HL-60 (cell line): Measurements from ENCODE around the gene GPATCH4.

Source experiments
- DNase-seq, 2 experiments: peaks; one replicate each; pipeline ENCODE4 v3.0.0-alpha.2; 2010 to 2020; ENCODE audit warnings: low read depth in 1 of 2, low spot score in 1 of 2
- H3K27ac ChIP-seq: fragments of 250-450 bp; sonication (Bioruptor Pico); replicated peaks from 2 replicates; pipeline ENCODE4 v1.5.1; 2020; ENCODE audit warnings: mild to moderate bottlenecking, moderate library complexity
- H3K27me3 ChIP-seq: fragments of 250-450 bp; sonication (Bioruptor Pico); 2 replicates; pipeline ENCODE4 v1.5.1; 2021; ENCODE audit warnings: mild to moderate bottlenecking, moderate library complexity; ENCODE audit not compliant: insufficient read depth, poor library complexity, severe bottlenecking
- H3K4me3 ChIP-seq: replicated peaks from 2 replicates; pipeline ENCODE4 v1.5.1; 2011; ENCODE audit warnings: mild to moderate bottlenecking, control low read depth, low read length; ENCODE audit not compliant: insufficient read depth
- CTCF ChIP-seq: IDR thresholded peaks from one replicate; pipeline ENCODE4 v1.5.1; 2011; ENCODE audit warnings: low read length, control low read depth, inconsistent platforms; ENCODE audit not compliant: insufficient read depth
- GABPA ChIP-seq: IDR thresholded peaks from 2 replicates; pipeline ENCODE4 v1.6.1; 2012; ENCODE audit warnings: low read depth
- POLR2AphosphoS5 ChIP-seq: IDR thresholded peaks from 2 replicates; pipeline ENCODE4 v1.6.1; 2012; ENCODE audit warnings: low read depth
- REST ChIP-seq: IDR thresholded peaks from 2 replicates; pipeline ENCODE4 v1.6.1; 2012; ENCODE audit warnings: low read depth; ENCODE audit not compliant: insufficient replicate concordance
- SPI1 ChIP-seq: IDR thresholded peaks from 2 replicates; pipeline ENCODE4 v1.6.1; 2012; ENCODE audit warnings: low read depth, mild to moderate bottlenecking, borderline replicate concordance

Gene GPATCH4

DNA sequence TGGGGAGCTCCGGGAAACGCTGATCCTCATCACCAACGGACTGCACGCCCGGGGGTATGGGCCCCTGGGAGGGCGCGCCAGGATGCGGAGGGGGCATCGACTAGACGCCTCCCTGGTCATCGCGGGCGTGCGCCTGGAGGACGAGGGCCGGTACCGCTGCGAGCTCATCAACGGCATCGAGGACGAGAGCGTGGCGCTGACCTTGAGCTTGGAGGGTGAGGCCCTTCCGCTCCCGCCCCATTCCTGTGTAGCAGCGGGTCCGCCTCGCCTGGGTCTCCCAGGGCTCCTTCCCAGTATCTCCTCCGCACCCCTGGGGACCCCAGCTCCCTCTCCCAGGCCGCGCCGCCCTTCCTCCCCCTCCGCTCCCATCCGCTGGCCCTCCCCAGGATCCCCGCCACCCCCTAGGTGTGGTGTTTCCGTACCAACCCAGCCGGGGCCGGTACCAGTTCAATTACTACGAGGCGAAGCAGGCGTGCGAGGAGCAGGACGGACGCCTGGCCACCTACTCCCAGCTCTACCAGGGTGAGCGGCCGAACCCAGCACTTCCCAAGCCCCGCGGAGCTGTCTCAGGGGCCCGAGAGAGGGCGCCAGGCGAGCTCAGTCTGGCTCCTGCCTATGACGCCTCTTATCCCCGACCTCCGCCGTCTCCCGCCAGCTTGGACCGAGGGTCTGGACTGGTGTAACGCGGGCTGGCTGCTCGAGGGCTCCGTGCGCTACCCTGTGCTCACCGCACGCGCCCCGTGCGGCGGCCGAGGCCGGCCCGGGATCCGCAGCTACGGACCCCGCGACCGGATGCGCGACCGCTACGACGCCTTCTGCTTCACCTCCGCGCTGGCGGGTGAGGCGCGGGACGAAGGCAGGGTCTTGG is 22.9 kb upstream of the GPATCH4 start:
- DNase-seq, result peak in 1 of 2 experiments; percentile 44
- peak overlapping the region; percentile 33 for H3K4me3 ChIP-seq
- H3K27me3 ChIP-seq, result peaks cover 45% of the 10 kb centered on the region
- H3K27ac ChIP-seq, result no peak overlapping the region
- TF ChIP-seq REST (no peak), GABPA (no peak), SPI1 (no peak), CTCF (peak; percentile 18), POLR2AphosphoS5 (no peak)

DNA sequence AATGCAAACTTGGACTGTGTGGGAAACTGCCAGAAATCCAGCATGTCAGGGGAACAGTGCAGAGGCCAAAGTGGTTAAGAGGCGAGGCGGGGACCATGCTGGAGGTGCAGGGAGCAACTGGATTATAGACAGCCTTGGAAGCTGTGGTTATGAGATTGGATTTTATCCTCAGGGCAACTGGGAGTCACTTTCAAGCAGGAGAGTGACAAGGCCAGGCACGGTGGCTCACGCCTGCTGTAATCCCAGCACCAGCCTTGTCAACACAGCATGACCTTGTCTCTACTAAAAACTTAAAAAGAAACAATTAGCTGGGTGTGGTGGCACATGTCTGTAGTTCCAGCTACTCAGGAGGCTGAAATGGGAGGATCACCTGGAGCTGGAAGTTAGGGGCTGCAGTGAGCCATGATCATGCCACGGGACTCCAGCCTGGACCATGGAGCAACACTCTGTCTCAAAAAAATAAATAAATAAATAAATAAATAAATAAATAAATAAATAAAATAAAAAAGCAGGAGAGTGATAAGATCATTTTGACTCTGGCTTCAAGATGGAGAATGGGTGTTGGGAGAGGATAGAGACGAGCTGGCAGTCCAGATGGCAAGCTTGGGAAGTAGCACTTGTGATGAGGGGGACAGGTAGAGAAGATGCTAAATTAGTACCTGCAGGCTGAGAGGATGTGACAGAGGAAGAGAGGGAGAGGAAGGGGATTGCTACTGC is 21.5 kb upstream of the GPATCH4 start:
- DNase-seq, result no peak
- Histone ChIP-seq H3K4me3 (no peak overlapping the region), H3K27ac (no peak overlapping the region), H3K27me3 (peaks cover 49% of the 10 kb centered on the region)
- TF ChIP-seq CTCF (no peak), SPI1 (no peak), GABPA (no peak), REST (no peak), POLR2AphosphoS5 (no peak)

GRCh38 chr1:156619582-156619955 is 18.3 kb upstream of the GPATCH4 start:
- no peak overlapping the region for H3K4me3 ChIP-seq
- DNase-seq, result no peak
- H3K27me3 ChIP-seq, result peaks cover 49% of the 10 kb centered on the region
- TF ChIP-seq REST, result no peak
- no peak for TF ChIP-seq GABPA
- TF ChIP-seq SPI1, result no peak
- no peak for TF ChIP-seq CTCF
- no peak for TF ChIP-seq POLR2AphosphoS5
- H3K27ac ChIP-seq, result no peak overlapping the region
